Peyer's patch (tissue), 4 donors: ENCODE results near the gene KLF1. TPM values are rescaled to one million over a fixed set of nuclear protein-coding genes. Genes with fewer than 3 reads are reported as not detected.
"Not testable (repeated sequence)": the region's sequence is repeated elsewhere in the genome, so short reads cannot be mapped to it uniquely, and the experiment has no call there.

Source experiments
- DNase-seq, 3 donors: peaks; one replicate each; pipeline ENCODE4 v3.0.0-alpha.2; 2017 to 2019
- H3K27ac ChIP-seq, 4 donors: fragments of 200-600 bp; sonication (generic); one replicate each; pipeline ENCODE4 v1.5.1; 2016 to 2019
- H3K27me3 ChIP-seq, 2 donors: fragments of 200-600 bp; sonication (generic); one replicate each; pipeline ENCODE4 v1.5.1; 2019
- H3K36me3 ChIP-seq, 3 donors: fragments of 200-600 bp; sonication (generic); one replicate each; pipeline ENCODE4 v1.5.1; 2016 to 2019
- H3K4me1 ChIP-seq, 4 donors: fragments of 200-600 bp; sonication (generic); one replicate each; pipeline ENCODE4 v1.5.1; 2016 to 2019
- H3K4me3 ChIP-seq, 4 donors: fragments of 200-600 bp; sonication (generic); 1 replicate in 3 of 4; 2 replicates in 1 of 4; pipeline ENCODE4 v1.5.1; 2016 to 2019; ENCODE audit warnings: mild to moderate bottlenecking in 1 of 4
- H3K9me3 ChIP-seq, 4 donors: fragments of 200-600 bp; sonication (generic); one replicate each; pipeline ENCODE4 v1.5.1; 2016 to 2019; ENCODE audit warnings: mild to moderate bottlenecking in 1 of 4
- POLR2A ChIP-seq, 2 donors: fragments of 450-650 bp; IDR thresholded peaks; one replicate each; pipeline ENCODE4 v1.5.1; 2017; ENCODE audit warnings: antibody characterized with exemption in 2 of 2, mild to moderate bottlenecking in 2 of 2, moderate library complexity in 2 of 2
- total RNA-seq, 4 donors: library from RNA; depleted of rRNA; stranded (reverse); fragments of >200 nt; gene quantifications; one replicate each; pipeline ENCODE4 v1.1.0, GENCODE V29; 2016
- TF ChIP-seq, protein P1 (sequence below), 6 experiments: fragments of 450-650 bp in 4 of 6; fragments of 200-600 bp in 2 of 6; sonication (generic) in 1 of 6; IDR thresholded peaks; one replicate each; pipeline ENCODE4 v1.5.1; 2017 to 2019; ENCODE audit warnings: antibody characterized with exemption in 6 of 6, mild to moderate bottlenecking in 3 of 6, moderate library complexity in 1 of 6

The KLF1 gene
- total RNA-seq, 4 donors from 2014 or later, result not detected

DNA sequence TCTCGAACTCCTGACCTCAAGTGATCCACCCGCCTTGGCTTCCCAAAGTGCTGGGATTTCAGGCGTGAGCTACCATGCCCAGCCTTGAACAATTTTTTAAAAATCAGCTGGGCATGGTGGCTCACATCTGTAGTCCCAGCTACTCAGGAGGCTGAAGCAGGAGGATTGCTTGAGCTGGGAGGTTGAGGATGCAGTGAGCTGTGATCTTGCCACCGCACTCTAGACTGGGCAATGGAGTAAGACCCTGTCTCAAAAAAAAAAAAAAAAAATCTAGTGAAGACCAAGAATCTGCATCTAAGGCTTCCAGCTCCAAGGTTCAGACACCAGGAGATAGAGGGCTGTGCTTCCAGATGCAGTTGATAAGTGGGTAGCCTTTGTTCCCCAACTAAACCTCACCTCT is 22.9 kb downstream of the KLF1 start:
- no peaks in the 10 kb centered on the region for H3K27me3 ChIP-seq
- no peak overlapping the region for H3K27ac ChIP-seq
- no peaks in the 10 kb centered on the region for H3K36me3 ChIP-seq
- no peak for DNase-seq
- H3K4me1 ChIP-seq, result peaks cover 0 to 14% (median 6%) of the 10 kb centered on the region in 4 donors
- no peak overlapping the region for H3K4me3 ChIP-seq
- no peak for TF ChIP-seq POLR2A (IDR thresholded peaks at IDR 0.05)
- TF ChIP-seq, protein P1, sequence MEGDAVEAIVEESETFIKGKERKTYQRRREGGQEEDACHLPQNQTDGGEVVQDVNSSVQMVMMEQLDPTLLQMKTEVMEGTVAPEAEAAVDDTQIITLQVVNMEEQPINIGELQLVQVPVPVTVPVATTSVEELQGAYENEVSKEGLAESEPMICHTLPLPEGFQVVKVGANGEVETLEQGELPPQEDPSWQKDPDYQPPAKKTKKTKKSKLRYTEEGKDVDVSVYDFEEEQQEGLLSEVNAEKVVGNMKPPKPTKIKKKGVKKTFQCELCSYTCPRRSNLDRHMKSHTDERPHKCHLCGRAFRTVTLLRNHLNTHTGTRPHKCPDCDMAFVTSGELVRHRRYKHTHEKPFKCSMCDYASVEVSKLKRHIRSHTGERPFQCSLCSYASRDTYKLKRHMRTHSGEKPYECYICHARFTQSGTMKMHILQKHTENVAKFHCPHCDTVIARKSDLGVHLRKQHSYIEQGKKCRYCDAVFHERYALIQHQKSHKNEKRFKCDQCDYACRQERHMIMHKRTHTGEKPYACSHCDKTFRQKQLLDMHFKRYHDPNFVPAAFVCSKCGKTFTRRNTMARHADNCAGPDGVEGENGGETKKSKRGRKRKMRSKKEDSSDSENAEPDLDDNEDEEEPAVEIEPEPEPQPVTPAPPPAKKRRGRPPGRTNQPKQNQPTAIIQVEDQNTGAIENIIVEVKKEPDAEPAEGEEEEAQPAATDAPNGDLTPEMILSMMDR (IDR thresholded peaks at IDR 0.05), result no peak
- H3K9me3 ChIP-seq, result no peaks in the 10 kb centered on the region

- no peak for DNase-seq
- Histone ChIP-seq H3K4me3 (no peak overlapping the region), H3K4me1 (no peaks in the 10 kb centered on the region), H3K27me3 (no peaks in the 10 kb centered on the region), H3K27ac (no peak overlapping the region), H3K36me3 (no peaks in the 10 kb centered on the region), H3K9me3 (no peaks in the 10 kb centered on the region)
- TF ChIP-seq POLR2A (IDR thresholded peaks at IDR 0.05), result no peak
- TF ChIP-seq, protein P1 (IDR thresholded peaks at IDR 0.05), result no peak
These were observed 27.5 kb downstream of the KLF1 start for GRCh38 chr19:12859546-12859945.

DNA sequence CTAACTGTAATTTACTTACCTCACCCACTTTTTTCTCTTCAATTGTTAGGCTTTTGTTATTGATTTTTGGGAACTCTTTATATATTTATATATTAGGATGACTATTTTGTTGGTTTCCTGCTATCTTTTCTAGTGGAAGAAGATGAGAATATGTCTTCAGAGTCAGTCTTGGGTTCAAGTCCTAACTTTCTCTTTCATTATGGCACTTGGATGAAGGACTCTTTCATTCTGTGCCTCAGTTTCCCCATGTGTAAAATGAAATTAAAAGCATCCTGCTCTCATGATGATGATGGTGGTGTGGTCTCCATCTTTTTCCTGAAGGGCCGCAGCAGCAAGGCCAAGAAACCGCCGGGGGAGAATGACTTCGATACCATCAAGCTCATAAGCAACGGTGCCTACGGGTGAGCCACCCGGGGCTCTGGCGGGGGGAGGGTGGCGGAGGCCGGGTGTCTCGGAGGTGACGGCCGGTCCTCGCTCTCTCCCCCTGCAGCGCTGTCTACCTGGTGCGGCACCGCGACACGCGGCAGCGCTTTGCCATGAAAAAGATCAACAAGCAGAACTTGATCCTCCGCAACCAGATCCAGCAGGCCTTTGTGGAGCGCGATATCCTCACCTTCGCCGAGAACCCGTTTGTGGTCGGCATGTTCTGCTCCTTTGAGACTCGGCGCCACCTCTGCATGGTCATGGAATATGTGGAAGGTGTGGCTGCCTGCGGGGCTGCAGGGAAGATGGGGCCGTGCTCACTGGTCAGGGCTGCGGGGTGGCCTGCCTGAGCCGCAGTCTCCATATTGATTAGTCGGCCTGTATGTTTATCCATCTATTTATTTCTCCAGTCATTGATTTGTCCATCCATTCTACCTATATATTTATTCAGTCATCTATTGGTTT is 28.7 kb downstream of the KLF1 start:
- H3K27me3 ChIP-seq, result no peaks in the 10 kb centered on the region
- DNase-seq, result no peak
- TF ChIP-seq, protein P1 (IDR thresholded peaks at IDR 0.05), result no peak
- TF ChIP-seq POLR2A (IDR thresholded peaks at IDR 0.05), result no peak
- H3K9me3 ChIP-seq, result no peaks in the 10 kb centered on the region
- no peaks in the 10 kb centered on the region for H3K4me1 ChIP-seq
- no peak overlapping the region for H3K27ac ChIP-seq
- H3K36me3 ChIP-seq, result no peaks in the 10 kb centered on the region
- no peak overlapping the region for H3K4me3 ChIP-seq

- no peaks in the 10 kb centered on the region for H3K9me3 ChIP-seq
- no peak overlapping the region for H3K4me3 ChIP-seq
- H3K27ac ChIP-seq, result no peak overlapping the region
- no peaks in the 10 kb centered on the region for H3K27me3 ChIP-seq
- TF ChIP-seq, protein P1 (IDR thresholded peaks at IDR 0.05), result no peak
- no peak for TF ChIP-seq POLR2A (IDR thresholded peaks at IDR 0.05)
- no peaks in the 10 kb centered on the region for H3K4me1 ChIP-seq
- no peaks in the 10 kb centered on the region for H3K36me3 ChIP-seq
- no peak for DNase-seq
These were observed 30.3 kb downstream of the KLF1 start for GRCh38 chr19:12856653-12857052.

DNA sequence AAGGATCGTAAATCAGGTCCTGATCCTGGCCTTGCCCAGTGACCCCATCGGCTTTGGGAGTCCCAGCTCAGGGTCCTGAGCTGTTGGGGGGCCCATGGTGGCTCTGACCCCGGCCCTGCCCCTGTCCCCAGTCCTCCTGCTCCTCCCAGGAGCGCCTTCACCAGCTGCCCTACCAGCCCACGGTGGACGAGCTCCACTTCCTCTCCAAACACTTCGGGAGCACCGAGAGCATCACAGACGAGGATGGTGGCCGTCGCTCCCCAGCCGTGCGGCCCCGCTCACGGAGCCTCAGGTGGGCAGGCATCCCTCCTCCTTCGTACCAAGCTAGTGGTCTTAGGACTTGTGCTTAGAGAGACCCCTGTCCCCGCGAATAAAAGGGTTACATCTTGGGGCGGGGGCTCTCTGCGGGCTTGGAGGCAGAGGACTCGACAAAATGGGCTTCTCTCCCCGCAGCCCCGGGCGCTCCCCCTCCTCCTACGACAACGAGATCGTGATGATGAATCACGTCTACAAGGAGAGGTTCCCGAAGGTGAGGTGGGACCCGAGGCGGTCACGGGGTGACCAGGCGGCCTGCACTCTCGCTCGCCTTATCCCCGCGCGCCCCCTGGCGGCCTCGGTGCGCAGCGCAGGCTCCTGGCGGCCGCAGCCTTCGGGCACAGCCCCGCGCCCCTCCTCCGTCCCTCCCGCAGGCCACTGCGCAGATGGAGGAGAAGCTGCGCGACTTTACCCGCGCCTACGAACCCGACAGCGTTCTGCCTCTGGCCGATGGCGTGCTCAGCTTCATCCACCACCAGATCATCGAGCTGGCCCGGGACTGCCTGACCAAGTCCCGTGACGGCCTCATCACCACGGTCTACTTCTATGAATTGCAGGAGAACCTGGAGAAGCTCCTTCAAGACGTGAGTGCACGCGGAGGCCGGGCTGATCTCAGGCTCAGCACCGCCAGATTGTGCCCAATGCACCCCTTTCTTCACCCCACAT is 39.6 kb downstream of the KLF1 start:
- Histone ChIP-seq H3K4me3 (peak overlapping the region in 3 of 4 donors; percentile 10 to 37 (median 34)), H3K36me3 (no peaks in the 10 kb centered on the region), H3K27ac (no peak overlapping the region), H3K27me3 (no peaks in the 10 kb centered on the region), H3K4me1 (peaks cover 0 to 10% (median 4%) of the 10 kb centered on the region in 4 donors), H3K9me3 (no peaks in the 10 kb centered on the region)
- peak; percentile 79 to 93 (median 90) for DNase-seq
- TF ChIP-seq, protein P1 (IDR thresholded peaks at IDR 0.05), result peak; percentile 96 to 99 (median 99)
- no peak for TF ChIP-seq POLR2A (IDR thresholded peaks at IDR 0.05)

DNA sequence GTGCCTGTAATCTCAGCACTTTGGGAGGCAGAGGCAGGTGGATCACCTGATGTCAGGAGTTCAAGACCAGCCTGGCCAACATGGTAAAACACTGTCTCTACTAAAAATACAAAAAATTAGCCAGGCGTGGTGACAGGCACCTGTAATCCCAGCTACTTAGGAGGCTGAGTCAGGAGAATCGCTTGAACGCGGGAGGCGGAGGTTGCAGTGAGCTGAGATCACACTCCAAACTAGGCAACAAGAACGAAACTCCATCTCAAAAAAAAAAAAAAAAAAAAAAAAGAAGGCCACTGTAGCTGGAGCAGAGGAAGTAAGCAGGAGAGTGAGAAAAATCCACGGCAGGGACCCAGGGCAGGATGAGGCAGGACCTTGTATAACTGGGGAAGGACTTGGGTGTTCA is 40.4 kb downstream of the KLF1 start:
- H3K27ac ChIP-seq, H3K9me3 ChIP-seq, H3K36me3 ChIP-seq, H3K27me3 ChIP-seq, H3K4me1 ChIP-seq, H3K4me3 ChIP-seq, DNase-seq: not testable (repeated sequence)
